HEK293T (cell line): Measurements from ENCODE around the gene MN1.

Experiments used
- CTCF ChIA-PET: fragments of 350-600 bp; formaldehyde crosslinking; extraction: SDS; loops from one replicate; lab custom pipeline; 2021; ENCODE audit warnings: antibody characterized with exemption, inconsistent platforms; lab: Yijun Ruan, JAX
- POLR2A ChIA-PET: fragments of 350-600 bp; formaldehyde crosslinking; extraction: SDS; loops from one replicate; lab custom pipeline; 2020; ENCODE audit warnings: antibody characterized with exemption, inconsistent platforms; lab: Yijun Ruan, JAX
- DNase-seq: peaks from one replicate; pipeline ENCODE4 v3.0.0; 2012; ENCODE audit warnings: mixed read lengths; ENCODE audit errors: extremely low spot score
- ARNT ChIP-seq: fragments of 450-650 bp; IDR thresholded peaks from 2 replicates; pipeline ENCODE4 v1.6.1; 2017; ENCODE audit warnings: mild to moderate bottlenecking
- BHLHE40 ChIP-seq: fragments of 450-650 bp; IDR thresholded peaks from 2 replicates; pipeline ENCODE4 v1.6.1; 2016; ENCODE audit warnings: mild to moderate bottlenecking, moderate library complexity, borderline replicate concordance
- CTBP1 ChIP-seq: fragments of 450-650 bp; IDR thresholded peaks from 2 replicates; pipeline ENCODE4 v1.6.1; 2016; ENCODE audit warnings: borderline replicate concordance
- ELF4 ChIP-seq: fragments of 450-650 bp; IDR thresholded peaks from 2 replicates; pipeline ENCODE4 v1.6.1; 2017; ENCODE audit warnings: antibody characterized with exemption
- FOXA1 ChIP-seq: fragments of 450-650 bp; IDR thresholded peaks from 2 replicates; pipeline ENCODE4 v1.6.1; 2016; ENCODE audit warnings: mild to moderate bottlenecking
- FOXK2 ChIP-seq: fragments of 450-650 bp; IDR thresholded peaks from 2 replicates; pipeline ENCODE4 v1.6.1; 2016; ENCODE audit warnings: mild to moderate bottlenecking
- FOXM1 ChIP-seq: fragments of 450-650 bp; IDR thresholded peaks from 2 replicates; pipeline ENCODE4 v1.6.1; 2017; ENCODE audit warnings: mild to moderate bottlenecking, borderline replicate concordance
- HDGF ChIP-seq: fragments of 450-650 bp; IDR thresholded peaks from 2 replicates; pipeline ENCODE4 v1.6.1; 2017; ENCODE audit warnings: antibody characterized with exemption, borderline replicate concordance
- L3MBTL2 ChIP-seq: fragments of 450-650 bp; conservative IDR thresholded peaks from 2 replicates; pipeline ENCODE4 v1.6.1; 2016; ENCODE audit warnings: mild to moderate bottlenecking
- LEF1 ChIP-seq: fragments of 450-650 bp; IDR thresholded peaks from 2 replicates; pipeline ENCODE4 v1.6.1; 2017; ENCODE audit warnings: mild to moderate bottlenecking, borderline replicate concordance
- NFRKB ChIP-seq: fragments of 450-650 bp; IDR thresholded peaks from 2 replicates; pipeline ENCODE4 v1.6.1; 2016; ENCODE audit warnings: mild to moderate bottlenecking, moderate library complexity
- PKNOX1 ChIP-seq: fragments of 450-650 bp; IDR thresholded peaks from 2 replicates; pipeline ENCODE4 v1.6.1; 2016
- SP1 ChIP-seq: fragments of 450-650 bp; IDR thresholded peaks from 2 replicates; pipeline ENCODE4 v1.6.1; 2017
- SUZ12 ChIP-seq: fragments of 450-650 bp; IDR thresholded peaks from 2 replicates; pipeline ENCODE4 v1.6.1; 2016; ENCODE audit warnings: mild to moderate bottlenecking
- TARDBP ChIP-seq: fragments of 450-650 bp; IDR thresholded peaks from 2 replicates; pipeline ENCODE4 v1.6.1; 2016
- ZNF384 ChIP-seq: fragments of 450-650 bp; IDR thresholded peaks from 2 replicates; pipeline ENCODE4 v1.6.1; 2016

The MN1 gene

GRCh38 chr22:27829620-27830019, 28.1 kb upstream of the MN1 start:
- POLR2A ChIA-PET = no interaction called here
- no peak for TF ChIP-seq ZNF384
- TF ChIP-seq LEF1 = no peak
- no peak for TF ChIP-seq ARNT
- no peak for TF ChIP-seq FOXA1
- TF ChIP-seq SUZ12 = no peak
- no peak for TF ChIP-seq SP1
- TF ChIP-seq NFRKB = no peak
- no peak for TF ChIP-seq PKNOX1
- no peak for TF ChIP-seq ELF4
- TF ChIP-seq HDGF = no peak
- TF ChIP-seq BHLHE40 = no peak
- TF ChIP-seq TARDBP = no peak
- TF ChIP-seq FOXM1 = no peak
- TF ChIP-seq FOXK2 = no peak

GRCh38 chr22:27827604-27828587, 26.3 kb upstream of the MN1 start:
- POLR2A ChIA-PET = interaction anchor here (0.6 kb wide), 1 partner anchor 371 kb away, joined by 3 read pairs; no protein-coding TSS in a partner anchor
- TF ChIP-seq ARNT (no peak), SUZ12 (no peak), L3MBTL2 (no peak), TARDBP (no peak)
- no peak for DNase-seq
- CTCF ChIA-PET = no interaction called here

More at GRCh38 chr22:27829620-27830019, 28.1 kb upstream of the MN1 start:
- no peak for DNase-seq
- CTCF ChIA-PET = interaction anchor here (0.6 kb wide), 1 partner anchor 11 kb away, joined by 4 read pairs; no protein-coding TSS in a partner anchor

- ChIA-PET CTCF (interaction anchor here (0.8 to 1.1 kb wide), 2 partner anchors 14 to 1060 kb away, joined by 3 read pairs; no protein-coding TSS in a partner anchor), POLR2A (no interaction called here)
- TF ChIP-seq ELF4 (no peak), NFRKB (no peak), CTBP1 (no peak), HDGF (no peak), SP1 (no peak), FOXK2 (no peak), PKNOX1 (no peak), ZNF384 (no peak), BHLHE40 (no peak), LEF1 (no peak), ARNT (no peak), TARDBP (no peak), SUZ12 (no peak)
- no peak for DNase-seq
Measured at GRCh38 chr22:27825174-27825573, 23.6 kb upstream of the MN1 start.

GRCh38 chr22:27823221-27823620, 21.7 kb upstream of the MN1 start:
- POLR2A ChIA-PET = no interaction called here
- TF ChIP-seq ARNT = no peak
- TF ChIP-seq SP1 = no peak
- CTCF ChIA-PET = no interaction called here
- no peak for DNase-seq

- POLR2A ChIA-PET = no interaction called here
- CTCF ChIA-PET = no interaction called here
- no peak for DNase-seq
- no peak for TF ChIP-seq SP1
- no peak for TF ChIP-seq BHLHE40
- no peak for TF ChIP-seq FOXK2
- no peak for TF ChIP-seq FOXA1
- TF ChIP-seq SUZ12 = no peak
- no peak for TF ChIP-seq L3MBTL2
- TF ChIP-seq ARNT = no peak
- no peak for TF ChIP-seq PKNOX1
- TF ChIP-seq HDGF = no peak
- no peak for TF ChIP-seq ELF4
- TF ChIP-seq TARDBP = no peak
- TF ChIP-seq CTBP1 = no peak
- TF ChIP-seq ZNF384 = no peak
- no peak for TF ChIP-seq NFRKB
- no peak for TF ChIP-seq FOXM1
- TF ChIP-seq LEF1 = no peak
Measured at GRCh38 chr22:27820896-27821866, 19.6 kb upstream of the MN1 start.
